Stomach smooth muscle (tissue), 2 donors: Measurements from ENCODE around the gene NUDT19.

Source experiments
- H3K27ac ChIP-seq: one replicate; pipeline ENCODE4 v1.7.0; 2013; ENCODE audit warnings: mild to moderate bottlenecking, low read length, inconsistent platforms
- H3K27me3 ChIP-seq, 2 donors: one replicate each; pipeline ENCODE4 v1.7.0; 2013; ENCODE audit warnings: low read length in 2 of 2; ENCODE audit not compliant: insufficient read depth in 2 of 2, control insufficient read depth in 1 of 2
- H3K36me3 ChIP-seq, 2 donors: one replicate each; pipeline ENCODE4 v1.7.0; 2013; ENCODE audit warnings: low read length in 2 of 2; ENCODE audit not compliant: control insufficient read depth in 2 of 2, insufficient read depth in 2 of 2
- H3K4me1 ChIP-seq: one replicate; pipeline ENCODE4 v1.7.0; 2013; ENCODE audit warnings: low read length; ENCODE audit not compliant: control insufficient read depth, insufficient read depth
- H3K4me3 ChIP-seq, 2 donors: one replicate each; pipeline ENCODE4 v1.7.0; 2013; ENCODE audit warnings: low read length in 2 of 2
- H3K9ac ChIP-seq, 2 donors: one replicate each; pipeline ENCODE4 v1.7.0; 2013; ENCODE audit warnings: low read length in 2 of 2, mild to moderate bottlenecking in 1 of 2
- H3K9me3 ChIP-seq, 2 donors: one replicate each; pipeline ENCODE4 v1.7.0; 2013; ENCODE audit warnings: low read length in 2 of 2; ENCODE audit not compliant: control insufficient read depth in 2 of 2
- donor health status: healthy.
- donor health status: Pancreatic carcinoma.

NUDT19 gene

GRCh38 chr19:32658075-32658474 lies 33.5 kb upstream of the NUDT19 start:
- Histone ChIP-seq H3K4me3 (no peak overlapping the region), H3K36me3 (peaks cover 7 to 17% of the 10 kb centered on the region in 2 donors), H3K4me1 (no peaks in the 10 kb centered on the region), H3K27me3 (no peaks in the 10 kb centered on the region), H3K9ac (no peak overlapping the region), H3K9me3 (no peaks in the 10 kb centered on the region), H3K27ac (no peak overlapping the region)

GRCh38 chr19:32658527-32658926 lies 33.1 kb upstream of the NUDT19 start:
- Histone ChIP-seq H3K27me3 (no peaks in the 10 kb centered on the region), H3K27ac (no peak overlapping the region), H3K4me1 (no peaks in the 10 kb centered on the region), H3K36me3 (peaks cover 7 to 17% of the 10 kb centered on the region in 2 donors), H3K9me3 (no peaks in the 10 kb centered on the region), H3K9ac (no peak overlapping the region), H3K4me3 (no peak overlapping the region)

GRCh38 chr19:32661318-32661717 lies 30.3 kb upstream of the NUDT19 start:
- Histone ChIP-seq H3K9me3 (no peaks in the 10 kb centered on the region), H3K4me3 (no peak overlapping the region), H3K9ac (no peak overlapping the region), H3K27me3 (no peaks in the 10 kb centered on the region), H3K4me1 (peaks cover 2% of the 10 kb centered on the region), H3K27ac (no peak overlapping the region), H3K36me3 (peaks cover 5% of the 10 kb centered on the region in 2 donors)

GRCh38 chr19:32662186-32662585 lies 29.4 kb upstream of the NUDT19 start:
- Histone ChIP-seq H3K9me3 (no peaks in the 10 kb centered on the region), H3K36me3 (peaks cover 5 to 8% of the 10 kb centered on the region in 2 donors), H3K4me3 (no peak overlapping the region), H3K27me3 (no peaks in the 10 kb centered on the region), H3K9ac (no peak overlapping the region), H3K27ac (no peak overlapping the region), H3K4me1 (peaks cover 4% of the 10 kb centered on the region)

- Histone ChIP-seq H3K27ac (no peak overlapping the region), H3K4me3 (no peak overlapping the region), H3K9me3 (no peaks in the 10 kb centered on the region), H3K36me3 (peaks cover 0 to 3% of the 10 kb centered on the region in 2 donors), H3K4me1 (peaks cover 4% of the 10 kb centered on the region), H3K27me3 (no peaks in the 10 kb centered on the region), H3K9ac (no peak overlapping the region)
Measured at GRCh38 chr19:32666084-32666483, 25.5 kb upstream of the NUDT19 start.

GRCh38 chr19:32669310-32669709 lies 22.3 kb upstream of the NUDT19 start:
- H3K36me3 ChIP-seq, result peaks cover 0 to 3% of the 10 kb centered on the region in 2 donors
- H3K27ac ChIP-seq, result no peak overlapping the region
- no peaks in the 10 kb centered on the region for H3K27me3 ChIP-seq

GRCh38 chr19:32671883-32672593 lies 19.6 kb upstream of the NUDT19 start:
- Histone ChIP-seq H3K36me3 (peaks cover 0 to under 1% of the 10 kb centered on the region in 2 donors), H3K4me3 (no peak overlapping the region), H3K4me1 (peaks cover 33% of the 10 kb centered on the region), H3K27me3 (peaks cover 3 to 13% of the 10 kb centered on the region in 2 donors), H3K27ac (no peak overlapping the region), H3K9me3 (no peaks in the 10 kb centered on the region), H3K9ac (no peak overlapping the region)

More at GRCh38 chr19:32669310-32669709, 22.3 kb upstream of the NUDT19 start:
- Histone ChIP-seq H3K4me3 (no peak overlapping the region), H3K9me3 (no peaks in the 10 kb centered on the region), H3K4me1 (peaks cover 22% of the 10 kb centered on the region), H3K9ac (no peak overlapping the region)

- Histone ChIP-seq H3K4me1 (peaks cover 33% of the 10 kb centered on the region), H3K27ac (no peak overlapping the region)
Measured at GRCh38 chr19:32672841-32673240, 18.8 kb upstream of the NUDT19 start.

GRCh38 chr19:32673573-32673972 lies 18.0 kb upstream of the NUDT19 start:
- no peaks in the 10 kb centered on the region for H3K9me3 ChIP-seq
- H3K36me3 ChIP-seq, result no peaks in the 10 kb centered on the region
- H3K27ac ChIP-seq, result no peak overlapping the region
- peak overlapping the region in 1 of 2 donors; percentile 88 for H3K4me3 ChIP-seq
- no peak overlapping the region for H3K9ac ChIP-seq
- peaks cover 8 to 15% of the 10 kb centered on the region in 2 donors for H3K27me3 ChIP-seq
- peaks cover 33% of the 10 kb centered on the region for H3K4me1 ChIP-seq

More at GRCh38 chr19:32672841-32673240, 18.8 kb upstream of the NUDT19 start:
- Histone ChIP-seq H3K9me3 (no peaks in the 10 kb centered on the region), H3K4me3 (no peak overlapping the region), H3K36me3 (no peaks in the 10 kb centered on the region), H3K27me3 (peaks cover 8 to 15% of the 10 kb centered on the region in 2 donors), H3K9ac (no peak overlapping the region)

GRCh38 chr19:32674153-32674930 lies 17.3 kb upstream of the NUDT19 start:
- Histone ChIP-seq H3K4me3 (peak overlapping the region; percentile 88), H3K27ac (peak overlapping the region; percentile 53), H3K9ac (peak overlapping the region; percentile 62 to 74), H3K4me1 (peaks cover 33% of the 10 kb centered on the region), H3K36me3 (no peaks in the 10 kb centered on the region), H3K27me3 (peaks cover 8 to 15% of the 10 kb centered on the region in 2 donors), H3K9me3 (no peaks in the 10 kb centered on the region)
